HG03442 (cell line): ENCODE data around the gene PHC2.
"Not testable (repeated sequence)": the region's sequence is repeated elsewhere in the genome, so short reads cannot be mapped to it uniquely, and the experiment has no call there.

Source experiments
- ATAC-seq: cut with Tn5 transposase; IDR thresholded peaks from one replicate; pipeline ENCODE4 v1.9.1; 2021; ENCODE audit warnings: mild to moderate bottlenecking, moderate library complexity; ENCODE audit not compliant: unreplicated experiment

The PHC2 gene

GRCh38 chr1:33297911-33298622, 132.8 kb downstream of the PHC2 start:
- no peak for ATAC-seq

- no peak for ATAC-seq
Observed at GRCh38 chr1:33296824-33297223, 134.1 kb downstream of the PHC2 start.

DNA sequence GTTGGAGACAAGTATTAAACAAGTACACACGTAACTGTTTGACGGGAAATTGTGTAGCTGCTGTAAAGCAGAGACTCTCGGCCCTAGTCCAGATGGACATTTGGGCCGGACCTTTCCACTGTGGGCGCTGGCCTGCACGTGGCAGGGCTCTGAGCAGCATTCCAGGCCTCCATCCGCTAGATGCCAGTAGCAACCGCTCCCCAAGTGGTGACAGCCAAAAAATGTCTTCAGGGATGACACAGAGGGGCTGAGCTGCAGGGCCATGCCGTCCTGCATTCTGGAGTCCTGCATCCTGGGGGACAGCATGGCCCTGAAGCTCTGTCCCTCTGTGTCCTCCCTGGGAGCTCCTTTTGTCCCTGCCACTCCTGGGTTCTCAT, 134.8 kb downstream of the PHC2 start:
- ATAC-seq = no peak

DNA sequence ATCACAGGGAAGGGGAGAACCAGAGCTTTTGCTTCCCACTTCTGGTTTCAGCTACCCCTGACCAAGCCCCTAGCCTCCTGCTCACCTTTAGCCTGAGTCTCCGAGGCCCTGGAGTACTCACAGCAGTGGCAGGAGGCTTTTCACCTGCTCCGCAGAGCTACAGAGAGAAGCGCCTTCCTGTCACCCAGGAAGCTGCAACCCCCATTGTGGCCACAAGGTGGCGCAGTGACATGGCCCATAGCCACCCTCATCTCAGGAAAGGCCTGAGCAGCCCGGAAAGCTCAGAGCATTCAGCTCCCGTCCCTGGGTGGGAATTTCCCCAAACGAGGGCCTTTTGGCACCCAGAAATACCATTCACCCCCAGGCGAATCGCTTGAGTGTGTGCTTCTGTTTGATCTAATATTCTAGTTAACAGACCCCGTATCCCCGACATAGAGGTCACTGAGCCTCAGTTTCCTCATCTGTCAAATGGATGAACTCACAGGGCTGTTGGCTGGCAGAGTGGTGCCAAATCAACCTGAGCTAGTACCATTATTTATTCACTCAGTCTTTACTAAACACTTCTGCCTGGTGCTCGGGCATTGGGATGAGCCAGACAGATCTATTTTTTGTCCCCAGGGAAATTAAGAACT, 135.3 kb downstream of the PHC2 start:
- ATAC-seq = peak; percentile 66

DNA sequence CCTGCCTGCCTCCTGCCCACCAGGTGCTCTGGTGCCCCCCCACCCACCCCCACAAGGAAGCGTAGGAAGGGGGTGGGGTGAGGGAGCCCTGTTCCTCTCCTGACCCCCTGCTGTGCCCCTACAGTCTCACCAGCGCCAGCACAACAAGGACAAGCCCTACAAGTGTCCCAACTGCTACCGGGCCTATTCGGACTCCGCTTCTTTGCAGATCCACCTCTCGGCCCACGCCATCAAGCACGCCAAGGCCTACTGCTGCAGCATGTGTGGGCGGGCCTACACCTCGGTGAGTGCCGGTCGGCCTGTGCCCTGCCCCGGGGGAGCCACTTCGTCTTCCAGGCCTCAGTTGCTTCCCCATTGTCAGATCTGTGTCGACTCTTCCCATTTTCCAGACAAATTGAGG, 135.9 kb downstream of the PHC2 start:
- no peak for ATAC-seq

- ATAC-seq = no peak
Observed at GRCh38 chr1:33294071-33295010, 136.6 kb downstream of the PHC2 start.

- ATAC-seq = no peak
Observed at GRCh38 chr1:33292726-33293340, 138.1 kb downstream of the PHC2 start.

- not testable (repeated sequence) for ATAC-seq
Observed at GRCh38 chr1:33290615-33291014, 140.3 kb downstream of the PHC2 start.

DNA sequence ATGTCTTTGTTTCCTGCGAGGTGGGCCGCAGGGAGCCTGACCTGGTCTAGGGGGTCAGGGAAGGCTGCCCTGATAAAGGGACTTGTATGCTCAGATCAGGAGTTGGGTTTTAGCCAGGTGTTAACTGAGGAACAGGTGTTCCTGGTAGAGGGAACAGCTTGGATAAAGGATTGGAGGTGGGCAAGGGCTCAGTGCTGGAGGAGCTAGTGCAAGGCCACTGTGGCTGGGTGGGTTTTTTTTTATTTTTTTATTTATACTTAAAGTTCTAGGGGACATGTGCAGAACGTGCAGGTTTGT, 141.1 kb downstream of the PHC2 start:
- no peak for ATAC-seq

- no peak for ATAC-seq
Observed at GRCh38 chr1:33288976-33289857, 141.7 kb downstream of the PHC2 start.

DNA sequence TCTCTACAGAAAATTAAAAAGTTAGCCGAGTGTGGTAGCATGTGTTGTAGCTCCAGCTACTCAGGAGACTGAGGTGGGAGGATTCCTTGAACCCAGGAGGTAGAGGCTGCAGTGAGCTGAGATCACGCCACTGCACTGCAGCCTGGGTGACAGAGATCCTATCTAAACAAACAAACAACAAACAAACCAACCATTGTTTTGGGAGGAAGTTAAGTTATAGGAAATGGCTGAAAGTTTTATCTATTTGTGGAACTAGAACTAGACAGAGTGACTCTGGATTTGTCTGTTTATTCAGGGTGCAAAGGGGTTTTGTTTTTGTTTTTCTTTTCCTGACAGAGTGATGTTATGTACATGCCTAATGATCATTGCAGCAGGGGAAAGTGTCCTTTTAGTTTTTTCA, 143.6 kb downstream of the PHC2 start:
- no peak for ATAC-seq

- no peak for ATAC-seq
Observed at GRCh38 chr1:33286451-33287185, 144.3 kb downstream of the PHC2 start.

- no peak for ATAC-seq
Observed at GRCh38 chr1:33284049-33284448, 146.8 kb downstream of the PHC2 start.

DNA sequence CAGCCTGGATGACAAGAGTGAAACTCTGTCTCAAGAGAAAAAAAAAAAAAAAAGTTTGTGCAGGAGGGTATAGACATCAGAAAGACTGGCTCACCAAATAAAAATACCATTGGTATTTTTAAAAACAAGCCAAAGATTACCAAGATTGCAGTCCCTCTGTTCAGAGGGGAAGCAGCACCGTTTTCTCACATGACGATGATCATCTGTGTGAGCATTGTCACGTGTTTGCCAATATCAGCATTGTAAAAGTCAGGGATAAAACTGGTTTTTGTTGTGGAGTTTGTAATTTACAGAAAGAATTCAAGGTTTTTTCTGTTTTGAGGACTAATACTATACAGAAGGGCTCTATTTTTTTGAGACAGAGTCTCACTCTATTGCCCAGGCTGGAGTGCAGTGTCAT, 148.1 kb downstream of the PHC2 start:
- ATAC-seq = no peak

GRCh38 chr1:33281554-33282303, 149.2 kb downstream of the PHC2 start:
- no peak for ATAC-seq

DNA sequence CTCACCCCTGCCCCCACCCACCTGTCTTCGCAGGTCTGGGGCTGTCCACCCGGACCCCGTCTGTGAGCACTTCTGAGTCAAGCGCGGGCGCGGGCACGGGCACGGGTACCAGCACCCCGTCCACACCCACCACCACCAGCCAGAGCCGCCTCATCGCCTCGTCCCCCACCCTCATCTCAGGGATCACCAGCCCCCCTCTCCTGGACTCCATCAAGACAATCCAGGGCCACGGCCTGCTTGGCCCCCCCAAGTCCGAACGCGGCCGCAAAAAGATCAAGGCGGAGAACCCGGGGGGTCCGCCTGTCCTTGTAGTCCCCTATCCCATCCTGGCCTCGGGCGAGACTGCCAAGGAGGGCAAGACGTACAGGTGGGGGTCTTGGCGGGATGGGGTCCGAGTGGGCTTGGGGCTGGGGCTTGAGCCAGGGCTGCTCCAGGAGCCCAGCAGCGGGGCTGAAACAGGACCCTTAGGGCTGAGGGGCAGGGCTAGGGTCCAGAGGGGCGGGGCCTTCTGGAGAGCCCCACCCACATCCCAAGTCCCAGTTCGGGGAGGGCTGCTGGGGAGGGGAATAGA, 150.7 kb downstream of the PHC2 start:
- no peak for ATAC-seq

GRCh38 chr1:33277488-33278084, 153.3 kb downstream of the PHC2 start:
- no peak for ATAC-seq

- ATAC-seq = no peak
Observed at GRCh38 chr1:33276573-33277298, 154.2 kb downstream of the PHC2 start.
